GM21381 (cell line): ENCODE measurements around the gene CDK8.
A peak's percentile ranks its signal among the peaks of the same experiment; 100 is the strongest.
"Not testable (repeated sequence)": the region's sequence is repeated elsewhere in the genome, so short reads cannot be mapped to it uniquely, and the experiment has no call there.

ENCODE experiments used
- ATAC-seq: cut with Tn5 transposase; IDR thresholded peaks from one replicate; pipeline ENCODE4 v1.9.1; 2021; ENCODE audit warnings: mild to moderate bottlenecking, moderate library complexity; ENCODE audit not compliant: unreplicated experiment

CDK8 gene

DNA sequence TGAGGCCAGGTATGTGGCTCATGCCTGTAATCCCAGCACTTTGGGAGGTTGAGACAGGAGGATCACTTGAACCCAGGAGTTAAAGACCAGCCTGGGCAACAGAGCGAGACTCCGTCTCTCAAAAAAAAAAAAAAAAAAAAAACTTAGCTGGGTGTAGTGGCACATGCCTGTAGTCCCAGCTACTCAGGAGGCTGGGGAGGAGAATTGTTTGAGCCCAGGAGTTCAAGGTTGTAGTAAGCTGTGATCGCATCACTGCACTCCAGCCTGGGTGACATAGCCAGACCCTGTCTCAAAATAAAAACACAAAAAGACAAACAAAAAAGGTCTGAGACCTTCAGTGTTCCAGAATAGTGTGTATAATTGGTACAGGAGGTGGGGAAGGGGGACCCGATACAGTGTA, 1.9 kb upstream of the CDK8 start:
- not testable (repeated sequence) for ATAC-seq

DNA sequence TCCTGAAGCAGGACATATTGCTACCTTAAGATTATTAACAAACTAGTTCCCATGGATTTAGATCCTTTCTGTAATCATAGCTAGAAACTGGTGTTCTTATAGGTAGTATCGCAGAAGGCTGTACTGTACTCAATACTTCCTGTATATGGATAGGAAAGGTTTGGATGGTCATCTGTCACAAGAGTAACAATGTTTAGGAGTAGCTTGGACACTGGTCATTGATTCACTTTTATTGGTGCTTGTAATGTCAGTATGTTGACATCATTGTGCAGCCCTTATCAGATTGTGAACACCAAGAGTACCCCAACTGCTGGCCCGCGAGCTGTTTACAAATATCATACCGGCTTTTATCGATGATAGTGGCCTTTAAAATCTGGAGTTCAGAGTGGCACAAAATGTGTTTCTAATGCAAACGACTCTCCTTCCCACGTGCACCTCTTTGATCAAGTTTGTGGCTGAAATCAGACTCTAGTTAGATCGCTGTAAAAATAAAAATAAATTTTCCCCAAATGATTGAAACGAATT, 605 bp upstream of the CDK8 start:
- ATAC-seq: no peak

DNA sequence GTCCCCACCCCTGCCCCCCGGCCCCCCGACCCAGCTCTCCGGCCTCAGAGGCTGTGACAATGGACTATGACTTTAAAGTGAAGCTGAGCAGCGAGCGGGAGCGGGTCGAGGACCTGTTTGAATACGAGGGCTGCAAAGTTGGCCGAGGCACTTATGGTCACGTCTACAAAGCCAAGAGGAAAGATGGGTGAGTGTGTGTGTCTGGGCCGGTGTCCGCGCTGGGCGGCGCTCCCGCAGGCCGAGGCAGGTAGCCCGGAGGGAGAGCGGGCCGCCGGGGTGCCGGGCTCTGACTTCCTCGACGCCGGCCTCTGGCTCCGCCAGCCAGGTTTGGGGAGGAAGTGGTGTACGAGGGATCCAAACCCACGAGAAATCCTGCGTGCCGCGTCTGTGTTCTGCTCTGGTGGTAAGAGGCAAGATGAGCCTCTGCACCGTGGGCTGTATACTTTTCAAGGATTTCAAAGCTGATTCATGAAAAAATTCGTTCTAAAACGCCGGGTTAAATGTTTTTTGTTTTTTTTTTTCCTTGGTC, 718 bp downstream of the CDK8 start:
- ATAC-seq: peak; percentile 31

DNA sequence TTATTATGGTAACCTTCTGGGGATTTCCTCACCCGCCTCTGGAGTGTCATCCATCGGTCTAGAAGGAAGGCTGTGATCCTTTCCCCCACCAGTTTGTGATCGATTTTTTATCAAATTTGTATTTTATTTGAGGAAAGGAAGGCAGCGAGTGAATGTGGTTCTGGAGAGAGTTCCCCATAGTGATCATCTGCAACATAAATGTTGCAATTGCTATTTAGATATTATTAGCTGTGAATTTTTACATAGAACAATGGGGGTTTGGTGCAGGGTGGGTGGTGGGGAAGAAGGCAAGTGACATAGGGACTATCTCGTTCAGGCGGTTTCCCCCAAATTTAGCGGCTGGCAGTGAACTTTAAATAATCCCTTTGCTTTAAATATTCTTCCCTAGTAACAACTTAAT, 1.2 kb downstream of the CDK8 start:
- ATAC-seq: no peak

DNA sequence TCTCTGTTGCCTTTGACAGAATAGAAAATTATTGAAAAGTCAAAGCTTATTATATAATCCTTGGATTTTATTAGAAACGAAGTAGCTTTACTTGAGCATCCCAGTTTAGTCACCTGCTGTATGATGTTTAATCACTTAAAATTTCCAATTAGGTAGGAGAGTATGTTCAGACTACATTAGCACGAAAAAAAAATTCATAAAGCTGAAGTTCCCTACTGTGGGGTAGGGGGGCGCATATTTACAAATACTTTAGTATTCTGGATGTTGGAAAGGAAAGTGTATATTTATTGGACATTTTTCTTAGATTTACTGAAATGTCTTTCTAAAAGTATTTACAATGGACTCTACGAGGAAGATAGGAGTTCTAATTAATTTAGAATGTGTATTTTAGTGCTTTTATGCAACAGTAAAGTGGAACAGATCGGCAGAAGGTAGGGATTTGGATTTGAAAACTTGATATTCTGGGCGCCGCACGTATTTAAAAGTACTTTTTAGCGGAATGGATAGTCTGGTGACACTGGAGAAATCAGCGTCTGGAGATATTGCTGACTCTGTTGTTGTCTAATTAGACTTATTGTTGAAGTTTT, 1.9 kb downstream of the CDK8 start:
- ATAC-seq: no peak

DNA sequence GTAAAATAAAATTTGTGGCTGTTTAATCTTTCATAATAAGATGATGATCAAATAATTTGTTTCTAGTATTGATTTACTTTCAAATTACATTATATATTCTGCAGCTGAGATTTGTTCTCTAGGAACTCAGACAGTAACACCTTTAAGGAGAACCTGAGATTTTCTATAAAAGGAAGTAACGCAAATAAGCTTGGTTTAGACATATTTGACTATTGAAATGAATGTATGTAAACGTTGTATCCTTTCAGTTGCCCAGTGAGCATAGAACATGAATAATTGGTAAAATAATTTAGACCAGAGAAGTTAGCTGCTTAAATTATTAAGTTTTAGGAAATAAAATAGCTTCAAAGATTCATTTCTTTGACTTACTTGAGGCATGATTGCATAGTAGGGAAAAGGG, 3.1 kb downstream of the CDK8 start:
- no peak for ATAC-seq

DNA sequence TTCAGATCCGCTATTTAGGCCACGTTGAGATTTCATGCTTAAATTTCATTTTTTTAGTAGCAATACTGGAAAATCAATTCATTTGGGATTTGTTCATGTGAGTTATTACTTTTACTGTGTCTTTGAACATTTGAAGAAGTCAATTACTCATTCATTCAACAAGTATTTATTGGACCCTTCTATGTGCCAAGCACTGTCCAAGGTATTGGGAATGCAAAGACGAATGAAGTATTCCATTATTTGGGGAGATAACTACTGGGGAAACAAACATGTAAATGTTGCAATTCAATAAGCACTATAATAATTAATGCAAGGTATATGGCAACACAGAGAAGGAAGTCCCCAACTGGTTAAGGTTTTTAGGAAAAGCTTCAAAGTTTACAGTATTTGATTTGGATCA, 5.7 kb downstream of the CDK8 start:
- ATAC-seq: no peak

DNA sequence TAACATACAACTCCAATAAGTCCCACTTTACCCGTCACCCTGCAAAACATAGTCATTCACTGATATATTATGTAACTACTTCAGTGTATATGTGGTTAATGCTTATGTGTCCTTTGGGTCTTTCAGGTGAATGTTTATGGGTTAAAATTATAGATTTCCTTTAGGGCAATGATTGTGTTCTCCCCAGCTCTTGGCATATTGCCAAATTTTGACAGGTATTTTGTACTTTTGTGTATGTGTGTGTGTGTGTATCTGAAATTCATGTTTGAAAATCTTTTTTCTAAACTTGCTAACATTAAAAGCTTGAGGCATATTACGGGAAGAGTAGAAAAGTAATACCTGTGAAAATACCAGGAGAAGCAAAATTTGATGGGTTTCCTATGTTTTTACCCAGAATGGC, 8.2 kb downstream of the CDK8 start:
- ATAC-seq: no peak

DNA sequence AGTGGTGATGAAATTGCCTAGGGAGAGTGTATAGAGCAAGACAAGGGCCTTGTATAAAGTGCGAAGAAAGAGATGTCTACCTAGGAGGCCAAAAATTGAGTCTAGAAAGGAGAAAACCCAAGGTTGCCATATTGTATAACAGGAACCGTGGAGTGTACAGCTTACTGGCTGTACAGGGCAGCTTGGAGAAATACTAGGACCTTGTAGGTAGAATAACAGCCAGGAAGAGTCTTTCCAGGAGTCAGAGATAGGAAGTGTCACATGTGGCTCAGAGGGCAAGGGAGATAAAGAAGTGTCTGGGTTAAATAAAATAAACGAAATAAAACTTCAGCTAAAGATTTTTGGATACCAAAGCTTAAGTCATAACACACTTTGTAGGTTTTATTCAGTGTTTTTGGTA, 12.4 kb downstream of the CDK8 start:
- no peak for ATAC-seq

DNA sequence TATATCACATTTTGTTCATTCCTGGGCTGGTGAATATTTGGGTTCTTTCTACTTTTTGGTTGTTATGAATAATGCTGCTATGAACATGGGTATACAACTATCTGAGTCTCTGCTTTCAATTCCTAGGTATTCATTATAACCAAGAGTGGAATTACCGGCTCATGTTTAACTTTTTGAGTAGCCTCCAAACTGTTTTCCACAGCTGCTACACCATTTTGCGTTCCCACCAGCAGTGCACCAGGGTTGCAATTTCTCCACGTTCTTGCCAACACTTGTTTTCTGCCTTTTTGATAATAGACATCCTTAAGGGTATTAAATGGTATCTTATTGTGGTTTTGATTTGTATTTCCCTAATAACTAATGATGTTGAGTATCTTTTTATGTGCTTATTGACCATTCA, 16.8 kb downstream of the CDK8 start:
- no peak for ATAC-seq

DNA sequence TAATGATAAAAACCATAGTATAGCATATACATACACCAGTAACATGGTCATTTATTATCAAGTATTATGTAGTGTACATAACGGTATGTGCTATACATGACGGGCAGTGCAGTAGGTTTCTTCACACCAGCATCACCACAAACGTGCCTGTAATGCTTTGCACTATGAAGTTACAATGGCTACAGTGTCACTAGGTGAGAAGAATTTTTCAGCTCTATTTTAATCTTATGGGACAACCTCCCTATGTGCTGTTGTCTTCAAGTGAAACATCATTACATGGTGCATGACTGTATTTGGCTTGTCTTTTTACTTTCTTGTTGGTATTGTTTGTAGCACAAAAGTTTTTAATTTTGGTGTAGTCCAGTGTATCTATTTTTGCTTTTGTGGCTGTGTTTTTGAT, 18.7 kb downstream of the CDK8 start:
- no peak for ATAC-seq

DNA sequence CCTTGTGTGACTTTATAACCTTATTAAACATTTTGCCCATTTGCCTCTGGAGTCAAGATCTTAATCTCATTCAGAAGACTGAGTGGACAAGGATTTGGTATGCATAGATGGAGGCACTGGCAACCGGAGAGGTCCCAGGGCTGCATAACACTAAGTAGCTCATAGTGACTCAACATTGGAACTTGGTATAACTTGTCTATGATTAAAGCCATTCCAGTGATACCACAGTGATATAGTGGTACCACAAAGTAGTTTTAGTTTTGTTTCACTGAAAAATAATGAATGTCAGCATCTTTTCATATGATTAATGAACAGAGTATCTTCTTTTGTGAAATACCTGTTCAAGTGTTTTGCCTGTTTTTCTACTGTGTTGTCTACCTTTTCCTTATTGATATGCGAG, 26.4 kb downstream of the CDK8 start:
- no peak for ATAC-seq

DNA sequence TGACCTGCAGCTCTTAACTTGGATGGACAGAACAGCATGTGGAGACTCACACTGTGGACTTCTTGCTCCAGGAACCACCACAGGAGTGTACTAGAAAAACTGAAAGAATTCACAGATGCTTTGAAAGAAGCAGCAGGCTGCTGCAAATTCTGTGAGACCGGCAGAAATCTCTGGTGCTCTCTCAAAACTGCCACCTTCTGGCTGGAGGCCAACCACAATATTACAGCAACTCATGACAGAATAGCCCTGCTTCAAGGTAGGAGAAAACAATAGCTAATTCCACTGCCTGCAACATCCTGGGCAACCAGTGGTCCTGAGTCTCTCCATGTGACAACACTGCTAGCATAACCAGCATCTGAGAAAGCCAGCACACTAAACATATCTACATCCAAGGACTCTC, 26.9 kb downstream of the CDK8 start:
- ATAC-seq: no peak

DNA sequence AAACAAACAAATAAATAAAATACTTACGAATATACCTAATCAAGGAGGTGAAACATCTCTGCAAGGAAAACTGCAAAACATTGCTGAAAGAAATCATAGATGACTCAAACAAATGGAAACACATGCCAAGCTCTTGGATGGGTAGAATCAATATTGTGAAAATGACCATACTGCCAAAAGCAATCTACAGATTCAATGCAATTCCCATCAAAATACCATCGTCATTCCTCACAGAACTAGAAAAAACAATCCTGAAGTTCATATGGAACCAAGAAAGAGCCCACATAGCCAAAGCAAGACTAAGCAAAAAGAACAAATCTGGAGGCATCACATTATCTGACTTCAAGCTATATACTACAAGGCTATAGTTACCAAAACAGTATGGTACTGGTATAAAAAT, 32.0 kb downstream of the CDK8 start:
- not testable (repeated sequence) for ATAC-seq

DNA sequence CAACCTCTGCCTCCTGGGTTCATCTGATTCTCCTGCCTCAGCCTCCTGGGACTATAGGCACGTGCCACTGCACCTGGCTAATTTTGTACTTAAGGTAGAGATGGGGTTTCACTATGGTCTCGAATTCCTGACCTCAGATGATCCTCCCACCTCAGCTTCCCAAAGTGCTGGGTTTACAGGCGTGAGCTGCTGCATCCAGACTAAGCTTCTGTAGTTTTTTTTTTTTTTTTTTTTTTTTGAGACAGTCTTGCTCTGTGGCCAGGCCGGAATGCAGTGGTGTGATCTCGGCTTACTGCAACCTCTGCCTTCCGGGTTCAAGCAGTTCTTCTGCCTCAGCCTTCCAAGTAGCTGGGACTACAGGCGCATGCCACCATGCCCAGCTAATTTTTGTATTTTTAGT, 34.9 kb downstream of the CDK8 start:
- not testable (repeated sequence) for ATAC-seq

DNA sequence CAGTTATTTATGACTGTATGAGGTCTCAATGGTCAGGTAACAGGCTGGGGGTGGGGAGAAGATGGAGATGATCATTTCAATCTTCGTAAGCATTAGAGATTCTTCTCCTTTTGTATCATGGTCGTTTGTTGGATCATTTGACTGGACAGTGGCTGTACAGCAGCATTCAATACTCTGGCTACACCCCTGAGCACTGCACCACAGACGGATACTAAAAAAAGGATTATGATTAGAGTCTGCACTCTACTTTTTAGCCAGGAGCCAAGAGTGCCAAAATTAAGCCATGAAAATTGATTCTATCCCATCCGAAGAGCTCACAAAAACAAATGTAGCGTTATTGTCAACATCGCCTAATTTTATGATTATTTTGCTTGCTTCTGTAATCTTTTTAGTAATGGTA, 41.9 kb downstream of the CDK8 start:
- no peak for ATAC-seq

DNA sequence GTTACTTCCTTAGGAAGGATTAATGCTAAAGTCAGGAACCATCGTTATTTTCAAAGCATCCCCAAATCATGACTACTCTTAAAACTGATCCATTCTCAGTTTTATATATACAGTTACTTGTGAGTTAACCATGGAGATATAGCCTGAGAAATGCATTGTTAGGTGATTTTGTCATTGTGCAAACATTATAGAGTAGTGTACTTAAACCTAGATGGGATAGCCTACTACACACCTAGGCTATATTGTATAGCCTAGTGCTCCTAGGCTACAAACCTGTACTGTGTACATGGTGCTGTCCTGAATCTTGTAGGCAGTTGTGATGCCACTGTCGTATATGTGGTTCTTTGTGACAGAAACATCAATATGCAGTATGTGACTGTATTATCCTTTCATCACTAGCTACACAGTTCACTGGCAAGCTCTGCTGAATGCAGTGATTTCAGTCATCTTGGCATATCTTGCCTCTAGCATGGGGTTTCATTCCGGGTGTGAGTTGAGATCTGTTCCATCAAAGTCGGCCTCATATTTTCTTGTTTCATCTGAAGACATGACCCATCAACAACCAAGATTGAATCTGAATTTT, 45.3 kb downstream of the CDK8 start:
- ATAC-seq: no peak

DNA sequence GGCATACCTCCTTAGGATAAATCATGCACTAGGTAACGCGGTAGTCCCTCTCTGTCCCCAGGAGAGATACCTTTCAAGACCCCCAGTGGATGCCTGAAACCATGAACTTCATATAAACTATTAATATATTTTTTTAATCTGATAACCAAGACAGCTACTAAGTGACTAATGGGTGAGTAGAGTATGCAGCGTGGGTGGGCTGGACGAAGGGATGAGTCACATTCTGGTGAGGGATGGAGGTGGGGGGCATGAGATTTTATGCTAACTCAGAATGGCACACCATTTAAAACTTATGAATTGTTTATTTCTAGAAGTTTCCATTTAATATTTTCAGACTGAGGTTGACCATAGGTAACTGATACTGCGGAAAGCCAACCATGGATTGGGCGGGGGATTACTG, 46.2 kb downstream of the CDK8 start:
- ATAC-seq: no peak

DNA sequence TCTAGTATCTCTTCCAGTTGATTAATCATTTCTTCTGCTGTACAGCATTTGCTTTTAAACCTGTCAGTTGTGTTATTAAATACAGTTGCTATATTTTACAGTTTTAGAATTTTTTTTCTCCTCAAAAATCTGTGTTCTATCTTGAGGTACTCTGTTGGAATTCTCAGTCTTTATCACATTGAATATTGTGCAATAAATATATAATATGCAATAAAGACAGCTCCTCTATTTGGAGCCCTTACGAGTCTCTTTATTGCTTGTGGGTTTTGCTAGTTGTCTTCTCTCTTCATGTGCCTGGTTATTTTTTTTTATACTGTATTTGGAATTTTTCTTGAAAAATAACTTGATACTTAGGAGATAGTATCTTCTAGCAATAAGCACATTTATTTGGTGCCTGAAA, 51.7 kb downstream of the CDK8 start:
- ATAC-seq: no peak

DNA sequence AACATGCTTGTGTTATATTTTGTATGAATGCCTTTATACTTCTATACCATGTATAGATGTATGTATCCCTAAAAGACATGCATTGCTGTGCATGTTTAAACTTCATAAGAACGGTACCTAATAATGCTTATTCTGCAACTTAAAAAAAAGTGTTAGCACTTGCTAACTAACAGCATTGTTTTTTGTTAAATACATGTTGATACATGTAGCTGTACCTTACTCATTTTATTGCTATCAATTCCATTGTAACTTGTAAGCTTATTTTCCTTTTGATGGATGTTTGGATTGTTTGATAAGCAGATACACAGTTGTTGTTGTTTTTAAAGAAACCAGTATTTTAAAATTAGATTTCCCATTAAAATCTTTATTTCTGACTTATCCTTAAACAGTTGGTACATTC, 53.8 kb downstream of the CDK8 start:
- ATAC-seq: no peak

DNA sequence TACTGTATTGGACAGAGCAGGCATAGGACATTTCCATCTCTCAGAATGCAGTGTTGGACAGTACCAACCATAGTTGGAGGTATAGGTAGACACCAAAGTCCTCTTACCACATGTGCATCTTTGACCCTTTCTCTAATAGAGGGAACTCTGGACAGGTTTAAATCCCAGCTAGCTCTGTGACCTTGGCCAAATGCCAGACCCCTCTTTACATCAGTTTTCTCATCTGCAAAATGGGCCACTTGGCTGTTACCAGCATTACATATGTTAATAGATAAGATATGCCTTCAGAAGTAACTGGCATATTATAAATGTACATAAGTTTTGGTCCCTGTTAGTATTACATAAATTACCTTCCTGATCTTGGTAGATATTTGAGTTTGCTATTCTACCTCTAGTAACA, 54.3 kb downstream of the CDK8 start:
- ATAC-seq: no peak

DNA sequence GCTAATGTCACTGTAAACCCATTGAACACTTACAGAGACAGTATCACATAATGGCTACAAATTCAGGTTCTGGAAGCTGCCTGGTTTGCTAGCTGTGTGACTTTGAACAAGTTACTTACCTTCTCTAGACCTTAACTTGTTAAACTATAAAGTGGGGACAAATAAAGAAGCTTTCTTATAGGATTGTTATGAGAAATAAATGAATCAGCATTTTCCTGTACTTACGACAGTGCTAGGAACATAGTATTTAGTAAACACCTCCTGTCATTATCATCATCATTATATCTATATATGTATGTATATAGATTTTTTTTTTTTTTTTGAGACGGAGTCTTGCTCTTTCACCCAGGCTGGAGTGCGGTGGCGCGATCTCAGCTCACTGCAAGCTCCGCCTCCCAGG, 54.9 kb downstream of the CDK8 start:
- ATAC-seq: no peak

DNA sequence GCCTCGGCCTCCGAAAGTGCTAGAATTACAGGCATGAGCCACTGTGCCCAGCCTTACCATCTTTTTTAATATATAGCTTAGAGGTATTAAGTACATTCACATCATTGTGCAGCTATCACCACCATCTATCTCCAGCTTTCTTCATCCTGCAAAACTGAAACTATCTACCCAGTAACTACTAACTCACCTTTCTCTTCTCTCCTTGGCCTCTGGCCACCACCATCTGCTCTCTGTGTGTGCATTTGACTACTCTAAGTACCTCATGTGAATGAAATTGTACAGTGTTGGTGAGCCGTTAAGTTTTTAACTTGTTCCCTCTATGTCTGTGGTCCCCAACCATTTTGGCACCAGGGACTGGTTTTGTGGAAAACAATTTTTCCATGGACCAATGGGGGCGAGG, 56.1 kb downstream of the CDK8 start:
- ATAC-seq: no peak
